Liver (tissue), 3 donors: ENCODE measurements around the gene TAS2R7.

ENCODE experiments used
- CTCF ChIP-seq: fragments of 150-350 bp; IDR thresholded peaks from 2 replicates; pipeline ENCODE4 v1.5.1; 2017; ENCODE audit warnings: improper control_type of control experiment, low read depth, low read length; ENCODE audit not compliant: missing input control
- GABPA ChIP-seq, 2 donors: IDR thresholded peaks in 1 of 2; conservative IDR thresholded peaks in 1 of 2; 2 replicates each; pipeline ENCODE4 v1.6.1; 2016; ENCODE audit warnings: antibody characterized with exemption in 2 of 2, mild to moderate bottlenecking in 1 of 2, moderate library complexity in 1 of 2
- JUND ChIP-seq, 2 donors: IDR thresholded peaks; 2 replicates each; pipeline ENCODE4 v1.6.1; 2016; ENCODE audit warnings: antibody characterized with exemption in 2 of 2
- donor health status: healthy.
- donor health status: healthy.

- no peak for TF ChIP-seq CTCF
- TF ChIP-seq GABPA (IDR thresholded peaks at IDR 0.05 in 1 of 2, conservative IDR thresholded peaks at IDR 0.05 in 1 of 2) = no peak
- TF ChIP-seq JUND (IDR thresholded peaks at IDR 0.05) = no peak
Measured at GRCh38 chr12:10756194-10756593, 46.2 kb downstream of the TAS2R7 start.
